ENCODE measurements around the gene AP3S2.
"Not testable (repeated sequence)": the region's sequence is repeated elsewhere in the genome, so short reads cannot be mapped to it uniquely, and the experiment has no call there.

AP3S2 gene

DNA sequence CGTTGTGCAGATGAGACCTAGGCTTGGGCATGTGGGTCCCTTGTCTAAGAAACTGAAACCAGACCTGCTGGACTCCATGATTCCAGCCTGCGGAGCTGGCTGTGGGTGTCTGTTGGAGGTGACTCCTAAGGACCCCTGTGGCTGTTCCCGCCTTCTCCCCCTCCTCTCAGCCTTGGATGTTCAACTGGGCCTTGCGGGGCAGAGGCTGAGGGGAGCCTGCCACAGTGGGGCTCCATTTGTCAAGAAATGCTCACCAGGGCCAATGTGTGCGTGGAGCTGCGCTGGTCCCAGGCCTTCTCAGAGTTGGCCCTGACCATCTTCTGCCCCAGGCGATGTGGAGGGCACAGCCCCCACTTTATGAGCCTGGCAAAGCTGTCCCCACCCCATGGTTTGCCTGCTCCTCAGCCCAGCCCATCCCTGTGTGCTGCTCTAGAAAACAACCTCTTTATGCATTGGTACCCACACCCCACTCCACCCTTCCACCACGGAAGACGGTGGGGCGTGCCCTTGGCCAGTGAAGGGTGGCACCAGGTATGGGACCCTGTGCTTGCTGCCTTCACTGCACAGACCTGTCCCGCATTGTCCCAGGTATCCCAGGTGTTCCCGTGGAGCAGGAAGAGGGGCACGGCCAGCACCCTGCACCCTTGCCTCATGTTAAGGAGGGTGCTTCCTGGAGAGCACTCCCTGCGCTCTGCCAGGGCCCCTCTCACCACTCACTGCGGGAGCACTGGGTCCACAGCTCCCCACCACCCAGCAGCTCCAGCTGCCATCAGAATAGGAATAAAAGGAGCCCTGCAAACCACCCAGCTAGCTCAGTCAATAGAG, 109.7 kb downstream of the AP3S2 start:
- no peak for DNase-seq

DNA sequence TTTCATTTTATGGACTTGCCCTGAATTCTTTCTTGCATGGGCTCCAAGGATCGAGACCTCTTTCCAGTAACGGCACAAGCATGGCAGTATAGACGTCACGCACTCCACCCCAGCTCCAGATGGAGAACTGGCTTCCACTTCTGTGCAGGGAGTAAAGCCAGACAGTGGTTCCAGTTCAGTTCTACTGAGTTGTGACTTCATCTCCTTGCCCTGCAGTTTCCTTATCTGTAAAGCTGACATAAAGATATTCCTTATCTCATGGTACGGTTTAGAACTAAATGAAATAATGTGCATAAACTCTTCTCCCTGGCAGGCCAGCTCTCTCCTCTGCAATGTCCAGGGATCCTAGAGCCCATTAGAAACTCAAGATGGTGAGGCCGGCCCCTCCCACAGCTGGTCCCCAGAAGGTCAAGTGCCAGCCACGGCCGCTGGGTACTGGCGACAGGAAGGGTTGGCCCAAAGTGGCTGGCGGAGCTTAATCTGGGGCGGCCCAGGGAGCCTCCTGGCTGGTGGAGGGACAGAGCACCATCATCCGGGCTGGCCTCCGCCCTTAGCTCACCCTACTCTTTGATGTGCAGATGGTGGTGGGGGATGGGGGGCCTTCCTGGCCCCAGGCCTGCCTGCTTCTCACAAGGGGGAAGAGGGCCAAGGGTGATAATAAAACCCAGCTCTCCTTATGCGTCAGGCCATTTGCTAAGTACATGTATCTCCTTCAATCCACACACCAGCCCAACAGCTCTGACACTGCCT, 110.5 kb downstream of the AP3S2 start:
- no peak for DNase-seq

- DNase-seq = not testable (repeated sequence)
These were observed 111.2 kb downstream of the AP3S2 start for GRCh38 chr15:89782619-89782950.

DNA sequence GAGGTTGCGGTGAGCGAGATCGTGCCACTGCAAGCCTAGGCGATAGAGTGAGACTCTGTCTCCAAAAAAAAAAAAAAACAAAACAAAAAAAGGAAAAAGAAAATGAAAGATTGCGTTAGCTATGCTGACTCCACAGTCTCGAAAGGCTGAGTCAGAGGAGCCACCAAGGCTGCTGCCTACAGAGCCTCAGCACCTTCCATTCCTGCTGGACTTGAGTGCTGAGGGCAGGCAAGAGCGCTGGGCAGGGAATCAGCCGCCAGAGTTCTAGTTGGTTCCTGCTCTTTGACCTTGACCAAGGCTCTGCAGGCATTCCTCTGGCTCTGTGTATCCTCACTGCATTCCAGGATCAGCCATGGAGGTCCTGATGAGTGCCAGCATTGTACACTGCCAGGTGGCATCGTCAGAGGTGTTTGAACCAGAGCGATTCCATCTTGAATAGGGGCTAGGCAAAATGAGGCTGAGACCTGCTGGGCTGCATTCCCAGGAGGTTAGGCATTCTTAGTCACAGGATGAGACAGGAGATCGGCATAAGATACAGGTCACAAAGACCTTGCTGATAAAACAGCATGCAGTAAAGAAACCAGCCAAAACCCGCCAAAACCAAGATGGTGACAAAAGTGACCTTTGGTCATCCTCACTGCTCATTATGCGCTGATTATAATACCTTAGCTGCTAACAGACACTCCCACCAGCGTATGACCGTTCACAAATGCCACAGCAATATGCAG, 111.7 kb downstream of the AP3S2 start:
- no peak for DNase-seq

GRCh38 chr15:89781055-89781454, 112.7 kb downstream of the AP3S2 start:
- DNase-seq = no peak

GRCh38 chr15:89780601-89781000, 113.2 kb downstream of the AP3S2 start:
- no peak for DNase-seq
